CD4-positive, alpha-beta memory T cell (primary cell): ENCODE results near the gene CYB5R2. TPM values are rescaled to one million over a fixed set of nuclear protein-coding genes. Genes with fewer than 3 reads are reported as not detected.

Experiments
- polyA plus RNA-seq, 2 donors: library from polyadenylated mRNA; unstranded; fragments of 300-500 nt; fragmentation: Illumina TruSeq; gene quantifications; one replicate each; pipeline ENCODE4 v1.2.3, GENCODE V29; 2021
- total RNA-seq, 2 experiments: library from RNA; stranded (reverse); gene quantifications; one replicate each; pipeline ENCODE4 v1.2.3, GENCODE V29; 2021

CYB5R2 gene
- total and polyA plus RNA-seq, 4 experiments from 2014 or later, result 0.17 TPM; not detected in 3

Other genes with a start within 250 kb of the CYB5R2 start
- not detected for gene OLFML1, start 188.0 kb downstream of the CYB5R2 start, total RNA-seq
- not detected for gene OLFML1, start 188.0 kb downstream of the CYB5R2 start, polyA plus RNA-seq
- 10 to 100 TPM; 18.5 to 22.0 TPM for gene PPFIBP2, start 159.5 kb downstream of the CYB5R2 start, total RNA-seq
- gene PPFIBP2, start 159.5 kb downstream of the CYB5R2 start, polyA plus RNA-seq, result 10 to 100 TPM in 1 of 2 donors, 1 to 10 TPM in 1; 4.0 to 19.5 TPM
- not detected for gene OVCH2, start 33.0 kb upstream of the CYB5R2 start, total RNA-seq
- gene OVCH2, start 33.0 kb upstream of the CYB5R2 start, polyA plus RNA-seq, result not detected
- gene OR5P2, start 123.4 kb upstream of the CYB5R2 start, total RNA-seq, result not detected
- gene OR5P2, start 123.4 kb upstream of the CYB5R2 start, polyA plus RNA-seq, result not detected
- not detected for gene OR5P3, start 157.3 kb upstream of the CYB5R2 start, total RNA-seq
- not detected for gene OR5P3, start 157.3 kb upstream of the CYB5R2 start, polyA plus RNA-seq